ENCODE results near the gene CCDC87. TPM values are rescaled to one million over a fixed set of nuclear protein-coding genes. Genes with fewer than 3 reads are reported as not detected.

The CCDC87 gene
- total and polyA plus RNA-seq, 5 donors from 2014 or later, result 0.35 TPM; not detected in 4

- no peaks in the 10 kb centered on the region for H3K9me3 Mint-ChIP-seq
- peak overlapping the region; percentile 95 to 99 (median 97) for H3K27ac Mint-ChIP-seq
- Histone ChIP-seq H3K4me1 (ENCODE audit: control insufficient read depth, insufficient read depth, low read length, poor library complexity, severe bottlenecking) (peaks cover 39% of the 10 kb centered on the region), H3K9me3 (ENCODE audit: control insufficient read depth in 2 of 2, low read length in 2 of 2) (no peaks in the 10 kb centered on the region), H3K27ac (ENCODE audit: insufficient read depth, low read length, poor library complexity, severe bottlenecking) (peak overlapping the region; percentile 94), H3K36me3 (ENCODE audit: control insufficient read depth, insufficient read depth, low read length) (peaks cover 34% of the 10 kb centered on the region), H3K4me3 (ENCODE audit: low read depth, low read length) (peak overlapping the region; percentile 92), H3K27me3 (ENCODE audit: control insufficient read depth, insufficient read depth, low read length) (no peaks in the 10 kb centered on the region)
- peaks cover 34% of the 10 kb centered on the region for H3K36me3 Mint-ChIP-seq
- H3K4me1 Mint-ChIP-seq, result peaks cover 18 to 67% (median 56%) of the 10 kb centered on the region in 4 donors
- DNase-seq (no peak), ATAC-seq (ENCODE audit: low read depth in 2 of 2) (no peak)
- no peaks in the 10 kb centered on the region for H3K27me3 Mint-ChIP-seq
- H3K4me3 Mint-ChIP-seq, result peak overlapping the region; percentile 94 to 100 (median 98)
Measured at GRCh38 chr11:66637557-66638176, 44.8 kb upstream of the CCDC87 start.

DNA sequence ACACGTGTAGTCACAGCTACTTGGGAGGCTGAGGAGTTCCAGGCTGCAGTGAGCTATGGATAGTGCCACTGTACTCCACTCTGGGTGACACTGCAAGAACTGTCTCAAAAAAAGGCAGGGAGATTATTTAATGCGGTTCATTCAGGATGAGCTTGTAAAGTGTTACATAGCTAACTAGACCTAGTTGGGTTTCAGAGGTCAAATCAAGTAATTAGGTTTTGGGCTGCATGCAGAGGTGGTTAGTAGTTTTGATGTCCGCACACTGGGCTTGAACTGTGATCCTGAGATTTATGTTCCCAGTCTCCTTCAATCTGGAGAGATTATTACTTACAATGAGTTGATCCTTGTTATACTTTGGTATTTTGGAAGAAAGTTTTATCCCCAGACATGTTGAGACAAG lies 43.5 kb upstream of the CCDC87 start:
- Histone ChIP-seq H3K27ac (ENCODE audit: insufficient read depth, low read length, poor library complexity, severe bottlenecking) (no peak overlapping the region), H3K9me3 (ENCODE audit: control insufficient read depth in 2 of 2, low read length in 2 of 2) (no peaks in the 10 kb centered on the region), H3K4me1 (ENCODE audit: control insufficient read depth, insufficient read depth, low read length, poor library complexity, severe bottlenecking) (peaks cover 26% of the 10 kb centered on the region), H3K4me3 (ENCODE audit: low read depth, low read length) (no peak overlapping the region), H3K36me3 (ENCODE audit: control insufficient read depth, insufficient read depth, low read length) (peaks cover 30% of the 10 kb centered on the region), H3K27me3 (ENCODE audit: control insufficient read depth, insufficient read depth, low read length) (no peaks in the 10 kb centered on the region)
- no peak for ATAC-seq (ENCODE audit: low read depth in 2 of 2)
- H3K4me1 Mint-ChIP-seq, result peaks cover 12 to 62% (median 52%) of the 10 kb centered on the region in 4 donors
- peak overlapping the region in 2 of 3 donors; percentile 68 to 99 for H3K27ac Mint-ChIP-seq
- peak overlapping the region in 2 of 4 donors; percentile 17 to 57 for H3K4me3 Mint-ChIP-seq
- no peak for DNase-seq
- H3K36me3 Mint-ChIP-seq, result peaks cover 25% of the 10 kb centered on the region
- no peaks in the 10 kb centered on the region for H3K27me3 Mint-ChIP-seq
- no peaks in the 10 kb centered on the region for H3K9me3 Mint-ChIP-seq

DNA sequence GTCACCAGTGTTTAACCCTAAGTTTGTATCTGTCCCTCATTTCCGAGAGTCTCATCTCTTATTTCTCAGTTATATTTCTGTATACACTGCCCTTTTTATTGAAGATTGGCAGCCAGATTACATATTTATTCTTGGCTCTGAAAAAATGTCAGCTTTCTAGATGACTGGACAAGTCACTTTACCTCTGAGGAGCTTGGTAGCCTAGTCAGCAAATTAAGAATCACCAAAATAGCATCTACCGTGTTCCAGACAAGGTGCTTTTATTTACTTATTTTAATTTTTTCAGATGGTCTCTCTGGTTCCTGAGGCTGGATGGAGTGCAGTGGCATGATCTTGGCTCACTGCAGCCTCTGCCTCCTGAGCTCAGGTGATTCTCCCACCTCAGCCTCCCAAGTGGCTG lies 40.1 kb upstream of the CCDC87 start:
- Histone ChIP-seq H3K27ac (ENCODE audit: insufficient read depth, low read length, poor library complexity, severe bottlenecking) (no peak overlapping the region), H3K4me1 (ENCODE audit: control insufficient read depth, insufficient read depth, low read length, poor library complexity, severe bottlenecking) (peaks cover 8% of the 10 kb centered on the region), H3K36me3 (ENCODE audit: control insufficient read depth, insufficient read depth, low read length) (peaks cover 43% of the 10 kb centered on the region), H3K4me3 (ENCODE audit: low read depth, low read length) (no peak overlapping the region), H3K9me3 (ENCODE audit: control insufficient read depth in 2 of 2, low read length in 2 of 2) (no peaks in the 10 kb centered on the region), H3K27me3 (ENCODE audit: control insufficient read depth, insufficient read depth, low read length) (no peaks in the 10 kb centered on the region)
- Mint-ChIP-seq H3K4me3 (peak overlapping the region in 1 of 4 donors; percentile 48), H3K9me3 (no peaks in the 10 kb centered on the region), H3K27ac (no peak overlapping the region), H3K36me3 (peaks cover 30% of the 10 kb centered on the region), H3K4me1 (peaks cover 19 to 63% (median 49%) of the 10 kb centered on the region in 4 donors), H3K27me3 (no peaks in the 10 kb centered on the region)
- DNase-seq (no peak), ATAC-seq (ENCODE audit: low read depth in 2 of 2) (no peak)

DNA sequence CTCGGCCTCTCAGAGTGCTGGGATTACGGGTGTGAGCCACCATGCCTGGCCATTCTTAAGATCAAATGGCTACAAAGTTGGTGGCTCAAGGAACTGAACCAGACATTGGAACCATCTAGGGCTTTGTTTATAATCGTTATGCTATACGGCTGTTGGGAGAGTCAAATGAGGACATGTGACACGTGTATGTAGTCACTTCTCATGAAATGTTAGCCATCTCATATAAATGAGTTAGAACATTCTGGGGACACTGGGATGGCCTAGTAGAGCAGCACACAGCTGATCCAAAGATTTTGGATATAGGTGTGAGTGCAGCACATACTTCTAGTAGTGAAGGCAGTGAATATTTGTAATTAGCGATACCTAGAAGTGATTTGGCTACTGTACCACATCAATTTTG lies 39.0 kb upstream of the CCDC87 start:
- DNase-seq (no peak), ATAC-seq (ENCODE audit: low read depth in 2 of 2) (no peak)
- peaks cover 19 to 58% (median 47%) of the 10 kb centered on the region in 4 donors for H3K4me1 Mint-ChIP-seq
- H3K27ac ChIP-seq (ENCODE audit: insufficient read depth, low read length, poor library complexity, severe bottlenecking), result no peak overlapping the region
- no peaks in the 10 kb centered on the region for H3K9me3 ChIP-seq (ENCODE audit: control insufficient read depth in 2 of 2, low read length in 2 of 2)
- H3K36me3 Mint-ChIP-seq, result peaks cover 35% of the 10 kb centered on the region
- H3K27me3 ChIP-seq (ENCODE audit: control insufficient read depth, insufficient read depth, low read length), result no peaks in the 10 kb centered on the region
- H3K4me3 Mint-ChIP-seq, result peak overlapping the region in 3 of 4 donors; percentile 7 to 48 (median 46)
- H3K4me1 ChIP-seq (ENCODE audit: control insufficient read depth, insufficient read depth, low read length, poor library complexity, severe bottlenecking), result peaks cover 6% of the 10 kb centered on the region
- H3K27me3 Mint-ChIP-seq, result no peaks in the 10 kb centered on the region
- H3K27ac Mint-ChIP-seq, result peak overlapping the region in 2 of 3 donors; percentile 71 to 80
- H3K36me3 ChIP-seq (ENCODE audit: control insufficient read depth, insufficient read depth, low read length), result peaks cover 53% of the 10 kb centered on the region
- no peaks in the 10 kb centered on the region for H3K9me3 Mint-ChIP-seq
- H3K4me3 ChIP-seq (ENCODE audit: low read depth, low read length), result no peak overlapping the region

- H3K27me3 ChIP-seq (ENCODE audit: control insufficient read depth, insufficient read depth, low read length), result no peaks in the 10 kb centered on the region
- H3K36me3 Mint-ChIP-seq, result peaks cover 33% of the 10 kb centered on the region
- DNase-seq (no peak), ATAC-seq (ENCODE audit: low read depth in 2 of 2) (no peak)
- H3K27ac Mint-ChIP-seq, result peak overlapping the region in 1 of 3 donors; percentile 52
- H3K4me1 Mint-ChIP-seq, result peaks cover 15 to 59% (median 39%) of the 10 kb centered on the region in 4 donors
- peaks cover 76% of the 10 kb centered on the region for H3K36me3 ChIP-seq (ENCODE audit: control insufficient read depth, insufficient read depth, low read length)
- H3K4me1 ChIP-seq (ENCODE audit: control insufficient read depth, insufficient read depth, low read length, poor library complexity, severe bottlenecking), result peaks cover 12% of the 10 kb centered on the region
- no peak overlapping the region for H3K27ac ChIP-seq (ENCODE audit: insufficient read depth, low read length, poor library complexity, severe bottlenecking)
- no peak overlapping the region for H3K4me3 ChIP-seq (ENCODE audit: low read depth, low read length)
- H3K27me3 Mint-ChIP-seq, result no peaks in the 10 kb centered on the region
- peak overlapping the region in 1 of 4 donors; percentile 8 for H3K4me3 Mint-ChIP-seq
- H3K9me3 ChIP-seq (ENCODE audit: control insufficient read depth in 2 of 2, low read length in 2 of 2), result no peaks in the 10 kb centered on the region
- H3K9me3 Mint-ChIP-seq, result no peaks in the 10 kb centered on the region
Measured at GRCh38 chr11:66629356-66629755, 36.5 kb upstream of the CCDC87 start.

- H3K9me3 Mint-ChIP-seq, result no peaks in the 10 kb centered on the region
- Histone ChIP-seq H3K4me3 (ENCODE audit: low read depth, low read length) (no peak overlapping the region), H3K27me3 (ENCODE audit: control insufficient read depth, insufficient read depth, low read length) (no peaks in the 10 kb centered on the region), H3K9me3 (ENCODE audit: control insufficient read depth in 2 of 2, low read length in 2 of 2) (no peaks in the 10 kb centered on the region), H3K36me3 (ENCODE audit: control insufficient read depth, insufficient read depth, low read length) (peaks cover 84% of the 10 kb centered on the region), H3K27ac (ENCODE audit: insufficient read depth, low read length, poor library complexity, severe bottlenecking) (no peak overlapping the region), H3K4me1 (ENCODE audit: control insufficient read depth, insufficient read depth, low read length, poor library complexity, severe bottlenecking) (peaks cover 24% of the 10 kb centered on the region)
- peaks cover 19 to 68% (median 46%) of the 10 kb centered on the region in 4 donors for H3K4me1 Mint-ChIP-seq
- peak overlapping the region in 2 of 4 donors; percentile 11 to 32 for H3K4me3 Mint-ChIP-seq
- H3K36me3 Mint-ChIP-seq, result peaks cover 42% of the 10 kb centered on the region
- DNase-seq (no peak), ATAC-seq (ENCODE audit: low read depth in 2 of 2) (no peak)
- no peaks in the 10 kb centered on the region for H3K27me3 Mint-ChIP-seq
- peak overlapping the region in 1 of 3 donors; percentile 19 for H3K27ac Mint-ChIP-seq
Measured at GRCh38 chr11:66628061-66628603, 35.3 kb upstream of the CCDC87 start.

- Histone ChIP-seq H3K4me3 (ENCODE audit: low read depth, low read length) (no peak overlapping the region), H3K27me3 (ENCODE audit: control insufficient read depth, insufficient read depth, low read length) (no peaks in the 10 kb centered on the region), H3K4me1 (ENCODE audit: control insufficient read depth, insufficient read depth, low read length, poor library complexity, severe bottlenecking) (peaks cover 36% of the 10 kb centered on the region), H3K27ac (ENCODE audit: insufficient read depth, low read length, poor library complexity, severe bottlenecking) (no peak overlapping the region), H3K9me3 (ENCODE audit: control insufficient read depth in 2 of 2, low read length in 2 of 2) (no peaks in the 10 kb centered on the region), H3K36me3 (ENCODE audit: control insufficient read depth, insufficient read depth, low read length) (peaks cover 81% of the 10 kb centered on the region)
- Mint-ChIP-seq H3K9me3 (no peaks in the 10 kb centered on the region), H3K27ac (no peak overlapping the region), H3K36me3 (peaks cover 41% of the 10 kb centered on the region), H3K4me1 (peaks cover 22 to 71% (median 49%) of the 10 kb centered on the region in 4 donors), H3K4me3 (no peak overlapping the region), H3K27me3 (no peaks in the 10 kb centered on the region)
- DNase-seq (no peak), ATAC-seq (ENCODE audit: low read depth in 2 of 2) (no peak)
Measured at GRCh38 chr11:66626926-66627325, 34.1 kb upstream of the CCDC87 start.

- Mint-ChIP-seq H3K27ac (no peak overlapping the region), H3K4me1 (peaks cover 25 to 73% (median 49%) of the 10 kb centered on the region in 4 donors), H3K4me3 (peak overlapping the region in 1 of 4 donors; percentile 52), H3K9me3 (no peaks in the 10 kb centered on the region), H3K27me3 (no peaks in the 10 kb centered on the region), H3K36me3 (peaks cover 44% of the 10 kb centered on the region)
- Histone ChIP-seq H3K9me3 (ENCODE audit: control insufficient read depth in 2 of 2, low read length in 2 of 2) (no peaks in the 10 kb centered on the region), H3K27ac (ENCODE audit: insufficient read depth, low read length, poor library complexity, severe bottlenecking) (no peak overlapping the region), H3K27me3 (ENCODE audit: control insufficient read depth, insufficient read depth, low read length) (no peaks in the 10 kb centered on the region), H3K4me1 (ENCODE audit: control insufficient read depth, insufficient read depth, low read length, poor library complexity, severe bottlenecking) (peaks cover 41% of the 10 kb centered on the region), H3K36me3 (ENCODE audit: control insufficient read depth, insufficient read depth, low read length) (peaks cover 84% of the 10 kb centered on the region), H3K4me3 (ENCODE audit: low read depth, low read length) (no peak overlapping the region)
- ATAC-seq (ENCODE audit: low read depth in 2 of 2), result no peak
- no peak for DNase-seq
Measured at GRCh38 chr11:66626382-66626781, 33.5 kb upstream of the CCDC87 start.

All from CD4-positive, CD25-positive, alpha-beta regulatory T cell (primary cell).